Sciatic nerve (tissue), 2 donors: ENCODE measurements around the gene EDA. TPM values are rescaled to one million over a fixed set of nuclear protein-coding genes. Genes with fewer than 3 reads are reported as not detected.

Experiments
- ATAC-seq: fragments of 200-7000 bp; cut with Tn5 transposase; one replicate; pipeline ENCODE4 v1.9.1; 2020; ENCODE audit warnings: mild to moderate bottlenecking, moderate library complexity
- DNase-seq: peaks from one replicate; pipeline ENCODE4 v3.0.0-alpha.2; 2020; ENCODE audit warnings: low spot score
- intact Hi-C: fragments of 100-400 bp; cut with DNase I; formaldehyde crosslinking; loops from one replicate; pipeline ENCODE4 v1.14.2; 2022
- total RNA-seq: library from RNA; stranded (reverse); fragmentation: NEBNext Ultra II Directional; extraction: Animal tissue kit (Norgen Biotek cat#: 25700); gene quantifications from one replicate; pipeline ENCODE4 v1.2.1, GENCODE V29; 2021
- donor health status: DM: no; HTN: no; CAD: no.
- donor health status: DM: no; HTN: no; CAD: no.

Gene EDA
- 9.2 TPM for total RNA-seq

- intact Hi-C loops = no loop called here
- DNase-seq (peak; percentile 89), ATAC-seq (peak; percentile 98)
These were observed at the start of gene EDA for GRCh38 chrX:69615779-69616456. Gene EDA, plus strand, starts transcription at chrX:69616113.

DNA sequence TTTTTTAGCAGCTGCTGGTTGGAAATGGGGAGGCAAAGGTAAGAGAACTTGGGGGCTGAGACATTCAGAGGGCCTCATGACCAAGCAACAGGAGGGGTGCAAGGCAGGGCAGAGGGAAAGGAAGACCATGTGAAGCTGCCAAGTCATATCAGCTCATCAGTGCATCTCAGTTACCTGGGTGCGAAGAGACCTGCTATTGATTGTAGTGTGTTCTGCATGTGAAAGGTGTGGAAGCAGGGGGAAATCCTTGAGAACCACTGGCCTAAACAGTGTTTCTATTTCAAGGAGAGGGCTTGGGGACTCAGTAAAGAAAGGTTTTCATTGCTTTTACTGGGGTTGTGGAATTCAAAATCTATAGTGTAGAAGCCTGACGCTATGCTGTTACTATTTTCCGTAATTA, 47.1 kb upstream of the EDA start:
- intact Hi-C loops = no loop called here
- ATAC-seq (no peak), DNase-seq (no peak)

DNA sequence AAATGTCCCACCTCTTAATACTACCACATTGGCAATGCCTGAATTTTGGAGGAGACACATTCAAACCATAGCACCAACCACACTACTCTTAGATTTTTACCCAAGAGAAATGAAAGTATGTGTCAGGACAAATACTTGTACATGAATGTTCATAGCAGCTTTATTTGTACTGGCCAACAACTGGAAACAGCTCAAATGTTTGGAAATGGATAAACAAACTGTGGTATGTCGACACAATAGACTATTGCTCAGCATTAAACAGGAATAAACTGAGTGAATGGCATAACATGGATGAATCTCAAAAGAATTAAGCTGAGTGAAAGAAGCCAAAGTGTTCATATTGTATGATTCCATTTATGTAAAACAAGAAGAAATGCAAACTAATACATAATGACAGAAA, 18.5 kb upstream of the EDA start:
- no peak for ATAC-seq
- no peak for DNase-seq
- intact Hi-C loops = no loop called here

DNA sequence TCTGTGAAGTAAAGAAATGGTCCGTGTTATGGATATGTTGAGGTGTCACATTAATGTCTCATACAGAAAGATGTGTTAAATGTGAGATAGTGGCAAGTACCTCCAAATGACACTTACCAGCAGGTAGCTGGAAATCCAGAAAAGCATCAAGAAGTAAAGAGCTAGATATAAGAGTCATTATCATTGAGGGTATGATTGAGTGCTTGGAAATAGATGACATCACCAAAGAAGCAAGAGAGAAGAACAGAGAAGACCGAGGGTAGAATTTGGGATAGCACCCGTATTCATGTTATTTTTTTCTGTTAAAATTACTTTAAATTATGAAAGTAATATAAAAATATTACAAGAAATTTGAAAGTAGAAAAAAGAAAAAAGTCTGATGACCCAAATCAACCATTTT, 15.7 kb upstream of the EDA start:
- no peak for DNase-seq
- intact Hi-C loops = no loop called here

DNA sequence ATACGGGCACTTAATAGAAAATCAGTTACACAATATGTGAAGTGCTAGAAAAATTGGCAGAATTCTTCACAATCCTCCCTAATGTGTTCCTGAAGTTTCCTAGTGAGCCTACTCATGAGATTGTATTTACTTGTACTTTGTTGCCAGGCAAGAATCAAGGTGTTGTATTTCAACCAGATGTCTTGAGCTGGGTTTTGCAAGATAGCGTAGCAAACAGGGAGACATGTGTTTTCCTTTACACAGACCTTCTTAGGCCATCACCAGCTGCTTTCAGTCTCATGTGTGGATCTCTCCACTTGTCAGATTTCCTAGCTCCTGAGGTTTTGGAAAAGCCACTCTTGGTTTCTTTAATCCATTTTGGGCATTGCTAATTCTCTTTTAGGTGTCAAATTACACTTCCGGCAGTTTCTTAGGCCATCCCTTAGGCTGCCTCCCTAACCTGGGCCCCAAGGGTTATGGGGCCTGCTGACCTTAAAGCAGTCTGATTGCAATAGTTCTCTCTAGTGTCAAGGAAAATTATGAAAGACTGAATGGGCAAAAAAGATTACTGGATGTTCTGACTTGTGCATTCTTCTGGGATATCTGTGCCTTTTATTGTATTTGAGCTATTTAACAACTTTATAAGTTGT, 12.2 kb upstream of the EDA start:
- ATAC-seq = peak; percentile 92

More for the DNA sequence above, 15.7 kb upstream of the EDA start:
- ATAC-seq = no peak

DNA sequence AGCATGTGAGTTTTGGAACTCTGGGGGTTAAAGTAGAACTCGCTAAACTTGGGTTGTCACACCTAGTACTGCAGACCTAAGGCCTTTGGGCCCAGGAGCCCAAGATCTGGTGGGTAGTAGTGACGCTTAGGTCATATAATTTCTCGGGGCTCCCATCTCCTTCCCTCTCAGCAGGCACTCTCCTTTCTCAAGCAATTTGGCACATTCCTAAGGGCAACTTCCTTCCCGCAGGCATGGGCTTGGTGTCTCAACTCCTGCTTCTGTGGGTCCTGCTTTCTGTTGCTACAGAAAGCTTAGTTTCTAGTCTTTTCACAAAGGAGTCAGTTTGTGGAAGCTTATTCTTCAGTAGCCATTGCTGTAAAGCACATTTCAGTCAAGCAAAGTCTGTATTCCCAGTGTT, 10.4 kb upstream of the EDA start:
- ATAC-seq (no peak), DNase-seq (no peak)
- intact Hi-C loops = no loop called here

More for the DNA sequence above, 12.2 kb upstream of the EDA start:
- DNase-seq = no peak
- intact Hi-C loops = no loop called here

DNA sequence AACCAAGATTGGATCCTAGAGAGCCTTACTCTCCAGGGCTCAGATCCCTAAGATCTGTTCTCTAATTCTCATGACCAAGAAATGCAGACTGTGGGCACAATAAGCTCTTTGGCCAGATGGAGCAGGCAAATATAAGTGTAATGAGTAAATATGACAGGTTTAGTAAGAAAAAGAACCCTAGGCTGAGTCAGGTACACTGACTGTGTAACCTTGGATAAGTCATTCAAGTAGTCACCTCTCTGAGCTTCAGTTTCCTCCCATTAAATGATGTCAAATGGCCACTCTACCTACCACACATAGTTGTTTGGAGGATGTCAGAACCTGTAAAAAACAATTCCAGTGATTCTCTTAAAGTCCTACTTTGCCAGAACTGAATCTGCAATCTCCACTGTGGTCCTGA, 8.3 kb upstream of the EDA start:
- intact Hi-C loops = no loop called here
- ATAC-seq = no peak
- no peak for DNase-seq

DNA sequence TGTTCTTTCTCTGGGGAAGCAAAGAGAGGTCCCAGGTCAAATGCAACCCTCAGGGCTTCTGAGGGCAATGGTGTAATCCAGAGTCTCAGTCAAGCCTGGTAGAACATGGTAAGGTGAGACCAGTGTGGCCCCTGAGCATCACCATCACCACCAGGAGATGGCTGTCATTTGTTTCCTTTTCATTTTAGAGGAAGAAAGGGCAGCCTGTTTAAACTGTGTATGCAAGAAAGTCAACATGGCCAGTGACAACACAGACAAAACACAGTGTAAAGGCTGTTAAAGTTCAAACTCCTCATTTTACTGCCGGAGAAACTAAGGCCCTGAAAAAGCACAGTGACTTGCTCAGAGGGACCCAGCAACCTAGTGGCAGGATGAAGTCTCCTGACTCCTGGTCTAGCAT, 2.0 kb upstream of the EDA start:
- DNase-seq (no peak), ATAC-seq (no peak)
- intact Hi-C loops = no loop called here

- intact Hi-C loops = no loop called here
- no peak for DNase-seq
- ATAC-seq = peak; percentile 63
These were observed 1.0 kb upstream of the EDA start for GRCh38 chrX:69614886-69615285.

DNA sequence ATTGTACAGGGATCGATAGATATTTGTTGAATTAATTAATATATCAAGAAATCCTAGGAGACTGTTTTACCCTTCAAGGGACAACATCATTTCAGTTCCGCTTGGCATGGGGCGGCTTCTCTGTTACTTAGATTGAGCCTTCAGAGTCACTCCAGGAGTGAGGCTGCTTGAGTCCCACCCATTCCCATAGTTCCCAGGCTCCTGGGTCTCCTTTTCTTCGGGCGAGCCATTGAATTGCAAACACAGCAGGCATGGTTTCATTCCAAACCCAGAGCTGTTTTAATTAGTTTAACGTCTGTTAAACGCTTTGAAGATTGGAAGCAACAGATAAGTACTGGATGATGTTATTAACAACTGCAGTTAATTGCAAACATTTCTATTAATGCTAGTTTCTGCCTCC, 571 bp upstream of the EDA start:
- ATAC-seq = no peak
- DNase-seq = no peak
- intact Hi-C loops = no loop called here

DNA sequence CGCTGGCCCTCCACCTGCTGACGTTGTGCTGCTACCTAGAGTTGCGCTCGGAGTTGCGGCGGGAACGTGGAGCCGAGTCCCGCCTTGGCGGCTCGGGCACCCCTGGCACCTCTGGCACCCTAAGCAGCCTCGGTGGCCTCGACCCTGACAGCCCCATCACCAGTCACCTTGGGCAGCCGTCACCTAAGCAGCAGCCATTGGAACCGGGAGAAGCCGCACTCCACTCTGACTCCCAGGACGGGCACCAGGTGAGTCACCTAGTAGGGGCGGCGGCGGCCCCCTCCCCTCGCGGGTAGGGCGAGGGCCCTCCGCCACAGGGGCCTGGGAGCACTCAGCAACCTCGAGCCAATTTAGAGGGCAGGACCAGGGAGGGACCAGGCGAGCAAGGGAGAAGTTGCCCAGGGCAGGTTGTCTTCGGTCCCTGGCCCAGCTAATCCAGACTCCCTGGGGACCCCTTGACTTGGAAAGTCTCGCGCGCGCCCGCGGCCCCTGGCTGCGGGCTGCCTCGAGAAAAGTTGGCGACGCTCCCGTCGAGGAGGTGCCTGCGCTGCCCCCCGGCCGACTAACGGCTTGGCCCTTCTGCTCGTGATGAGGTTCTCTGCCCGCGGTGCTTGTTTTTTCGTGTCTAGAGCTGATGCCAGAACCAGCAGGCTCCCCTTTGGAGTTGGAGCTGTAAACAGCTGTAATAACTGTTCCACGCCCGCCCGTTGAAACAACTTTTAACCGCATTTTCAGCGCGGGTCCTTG, 717 bp downstream of the EDA start:
- ATAC-seq = peak; percentile 2
- DNase-seq = peak; percentile 58
- intact Hi-C loops = no loop called here

- ATAC-seq = no peak
- intact Hi-C loops = no loop called here
- DNase-seq = peak; percentile 54
These were observed 2.9 kb downstream of the EDA start for GRCh38 chrX:69618803-69619202.

DNA sequence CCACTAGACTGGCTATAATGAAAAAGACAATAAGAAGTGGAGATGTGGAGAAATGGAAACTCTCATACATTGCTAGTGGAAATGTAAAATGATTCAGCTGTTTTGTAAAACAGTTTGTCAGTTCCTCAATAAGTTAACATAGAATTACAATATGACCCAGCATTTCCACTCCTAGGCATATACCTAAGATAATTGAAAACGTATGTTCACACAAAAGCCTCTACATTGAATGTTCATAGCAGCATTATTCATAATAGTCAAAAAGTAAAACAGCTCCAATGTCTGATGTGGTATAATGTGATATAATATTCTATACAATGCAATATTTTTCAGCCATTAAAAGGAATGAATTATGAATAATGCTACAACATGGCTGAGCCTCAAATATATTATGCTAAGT, 10.2 kb downstream of the EDA start:
- intact Hi-C loops = no loop called here
- no peak for DNase-seq
- ATAC-seq = no peak

- intact Hi-C loops = no loop called here
- ATAC-seq = no peak
These were observed 11.8 kb downstream of the EDA start for GRCh38 chrX:69627744-69628143.

DNA sequence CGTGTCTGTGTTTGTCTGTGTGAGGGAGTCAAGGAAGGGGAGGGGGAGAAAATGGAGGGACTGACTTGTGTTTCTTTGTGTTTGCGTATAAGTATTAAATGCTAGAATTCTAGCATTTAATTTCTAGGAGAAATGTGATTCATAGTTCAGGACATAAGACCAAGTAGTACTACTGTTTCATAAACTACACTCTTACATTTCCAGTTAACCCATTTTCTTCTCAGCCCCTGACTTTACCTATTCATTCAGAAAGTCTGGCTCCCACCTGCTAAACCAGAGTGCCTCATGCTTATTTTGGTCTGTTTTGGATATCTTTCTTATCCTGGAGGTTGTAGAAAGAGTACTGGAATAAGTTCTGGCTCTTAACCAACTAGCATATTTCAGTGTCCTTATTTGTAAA, 14.2 kb downstream of the EDA start:
- DNase-seq (no peak), ATAC-seq (no peak)
- intact Hi-C loops = no loop called here

More at GRCh38 chrX:69627744-69628143, 11.8 kb downstream of the EDA start:
- no peak for DNase-seq

DNA sequence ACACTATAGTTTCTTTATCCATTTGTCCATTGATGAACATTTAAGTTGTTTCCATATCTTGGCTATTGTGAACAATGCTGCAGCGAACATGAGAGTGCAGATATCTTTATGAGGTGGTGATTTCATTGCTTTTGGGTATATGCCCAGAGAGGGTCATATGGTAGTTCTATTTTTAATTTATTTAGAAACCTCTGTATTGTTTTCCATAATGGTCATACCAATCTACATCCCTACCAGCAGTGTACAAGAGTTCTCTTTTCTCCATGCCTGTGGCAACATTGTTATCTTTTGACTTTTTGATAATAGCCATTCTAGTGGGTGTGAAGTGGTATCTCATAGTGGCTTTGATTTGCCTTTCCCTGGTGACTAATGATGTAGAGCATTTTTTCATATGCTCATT, 48.8 kb downstream of the EDA start:
- ATAC-seq (no peak), DNase-seq (no peak)
- intact Hi-C loops = no loop called here

DNA sequence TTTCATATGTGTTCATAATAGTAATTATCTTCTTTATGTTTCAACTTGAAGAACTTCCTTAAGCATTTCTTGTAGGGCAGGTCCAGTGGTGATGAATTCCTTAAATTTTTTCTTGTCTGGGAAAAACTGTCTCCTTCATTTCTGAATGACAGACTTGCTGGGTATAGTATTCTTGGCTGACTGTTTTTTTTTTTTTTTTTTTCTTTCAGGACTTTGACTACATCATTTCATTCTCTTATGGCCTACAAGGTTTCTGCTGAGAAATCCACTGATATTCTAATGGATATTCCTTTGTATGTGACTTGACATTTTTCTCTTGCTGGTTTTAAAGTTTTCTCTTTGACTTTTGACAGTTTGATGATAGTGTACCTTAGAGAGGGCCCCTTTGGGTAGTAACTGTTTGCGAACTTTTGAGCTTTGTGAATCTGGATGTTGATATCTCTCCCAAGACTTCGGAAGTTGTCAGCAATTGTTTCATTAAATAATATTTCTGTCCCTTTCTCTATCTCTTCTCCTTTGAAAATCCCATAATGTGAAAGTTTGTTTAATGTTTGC, 54.2 kb downstream of the EDA start:
- DNase-seq = no peak
- intact Hi-C loops = no loop called here
- ATAC-seq = no peak

DNA sequence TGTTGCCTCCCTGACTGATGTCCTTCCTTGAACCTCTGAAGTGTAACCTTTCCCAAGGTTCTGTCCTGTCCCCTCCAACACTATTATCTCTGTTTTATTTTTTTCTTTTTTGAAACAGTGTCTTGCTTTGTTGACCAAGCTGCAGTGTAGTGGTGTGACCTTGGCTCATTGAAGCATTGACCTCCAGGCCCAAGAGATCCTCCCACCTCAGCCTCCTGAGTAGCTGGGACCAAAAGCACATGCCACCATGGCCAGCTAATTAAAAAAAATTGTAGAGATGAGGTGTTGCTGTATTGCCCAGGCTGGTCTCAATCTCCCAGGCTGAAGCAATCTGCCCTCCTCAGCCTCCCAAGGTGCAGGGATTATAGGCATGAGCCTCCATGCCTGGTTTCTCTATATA, 59.0 kb downstream of the EDA start:
- intact Hi-C loops = no loop called here
- ATAC-seq = no peak
- no peak for DNase-seq

DNA sequence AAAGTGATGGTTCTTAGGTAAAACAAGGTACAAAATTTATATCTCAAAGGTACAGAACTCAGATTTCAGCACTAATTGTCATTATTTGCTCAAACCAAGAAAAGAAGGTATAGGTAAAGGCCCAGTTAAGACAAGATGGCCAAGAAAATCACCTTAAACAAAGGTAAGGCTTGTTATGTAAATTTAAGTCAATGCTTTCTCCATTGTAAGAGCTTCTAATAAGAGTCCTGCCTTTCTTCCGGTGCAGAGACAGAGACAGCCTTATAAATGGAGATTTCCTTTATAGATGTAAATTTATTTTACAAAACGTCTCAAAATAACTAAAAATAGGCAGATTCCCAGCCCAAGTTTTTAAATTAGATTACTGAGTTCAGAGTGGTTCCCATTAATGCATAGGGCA, 89.9 kb downstream of the EDA start:
- intact Hi-C loops = no loop called here
- DNase-seq (no peak), ATAC-seq (no peak)

DNA sequence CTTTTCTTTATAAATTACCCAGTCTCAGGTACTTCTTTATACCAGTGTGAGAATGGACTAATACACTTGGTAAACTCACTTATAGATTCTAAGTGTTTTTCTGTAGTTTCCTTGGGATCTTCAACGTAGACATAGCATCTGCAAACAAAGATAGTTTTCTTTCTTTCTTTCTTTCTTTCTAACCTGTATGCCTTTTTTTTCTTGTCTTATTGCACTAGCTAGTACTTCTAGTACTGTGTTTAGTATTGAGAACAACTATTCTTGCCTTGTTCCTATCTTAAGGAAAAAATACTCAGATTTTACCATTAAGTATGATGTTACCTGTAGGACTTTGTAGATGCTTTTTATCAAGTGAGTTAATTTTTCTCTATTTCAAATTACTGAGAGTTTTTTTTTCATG, 102.2 kb downstream of the EDA start:
- ATAC-seq (no peak), DNase-seq (no peak)
- intact Hi-C loops = no loop called here
